K562 (cell line): ENCODE results near the gene CRHR1. TPM values are rescaled to one million over a fixed set of nuclear protein-coding genes. Genes with fewer than 3 reads are reported as not detected.

ENCODE experiments used
- ATAC-seq: fragments of 200-7000 bp; cut with Tn5 transposase; 3 replicates; pipeline ENCODE4 v1.9.1; 2020; ENCODE audit warnings: moderate library complexity
- BruUV-seq: library from RNA; stranded (reverse); fragments of 400-500 nt; replicated peaks from 2 replicates; lab custom pipeline; 2021; lab: Mats Ljungman, UMichigan
- CTCF ChIA-PET: fragments of 300-600 bp; formaldehyde crosslinking; extraction: SDS; loops from one replicate; lab custom pipeline; 2021; ENCODE audit warnings: low intra/inter-chr PET ratio; lab: Yijun Ruan, JAX
- POLR2A ChIA-PET: fragments of 300-600, 350-650 bp; sonication (Branson Sonifier 250); formaldehyde crosslinking; extraction: SDS; loops from one replicate; lab custom pipeline; 2021; ENCODE audit warnings: antibody characterized with exemption, inconsistent platforms; lab: Yijun Ruan, JAX
- DNase-seq, 4 experiments: peaks; one replicate each; pipeline versions ENCODE4 v3.0.0 to v3.0.0-alpha.2; 2011 to 2018; ENCODE audit warnings: low spot score in 3 of 4, mixed read lengths in 3 of 4; ENCODE audit errors: extremely low read depth in 1 of 4
- FAIRE-seq: peaks from 2 replicates; lab custom pipeline; 2011; peaks lifted over from hg19 to GRCh38; lab: Jason Lieb, UNC
- H2AFZ ChIP-seq: 2 replicates; pipeline ENCODE4 v1.6.0; 2011; ENCODE audit warnings: low read depth, low read length, control low read depth, inconsistent platforms
- H3K27ac ChIP-seq: fragments of 200-600 bp; 3 replicates; pipeline ENCODE4 v1.8.0; 2011; ENCODE audit warnings: low read depth, mild to moderate bottlenecking, control low read depth, inconsistent platforms, low read length, moderate library complexity, mixed read lengths; ENCODE audit errors: extremely low read depth
- H3K27me3 ChIP-seq, 2 experiments: fragments of 300-600 bp in 1 of 2; 2 replicates in 1 of 2; 3 replicates in 1 of 2; pipeline versions ENCODE4 v1.6.0 to v1.8.0; 2011; ENCODE audit warnings: inconsistent platforms in 2 of 2, low read length in 2 of 2, mild to moderate bottlenecking in 1 of 2, mixed read lengths in 1 of 2, moderate library complexity in 1 of 2; ENCODE audit not compliant: control insufficient read depth in 2 of 2, insufficient read depth in 2 of 2
- H3K36me3 ChIP-seq: fragments of 300-600 bp; 3 replicates; pipeline ENCODE4 v1.8.0; 2011; ENCODE audit warnings: mild to moderate bottlenecking, low read length, inconsistent platforms; ENCODE audit not compliant: control insufficient read depth, insufficient read depth
- H3K4me1 ChIP-seq, 2 experiments: fragments of 200-600 bp in 1 of 2; replicated peaks in 1 of 2; 2 replicates in 1 of 2; 3 replicates in 1 of 2; pipeline versions ENCODE4 v1.5.1 to v1.8.0; 2011; ENCODE audit warnings: inconsistent platforms in 2 of 2, low read length in 2 of 2, mild to moderate bottlenecking in 1 of 2, mixed read lengths in 1 of 2, moderate library complexity in 1 of 2; ENCODE audit not compliant: control insufficient read depth in 2 of 2, insufficient read depth in 2 of 2
- H3K4me2 ChIP-seq: 2 replicates; pipeline ENCODE4 v1.6.1; 2011; ENCODE audit warnings: low read length, control low read depth, inconsistent platforms, mixed read lengths; ENCODE audit not compliant: insufficient read depth
- H3K4me3 ChIP-seq: fragments of 200-600 bp; sonication (generic), shearing (Covaris generic); 2 replicates; pipeline ENCODE4 v1.5.1; 2016; ENCODE audit warnings: control low read depth, inconsistent platforms
- H3K79me2 ChIP-seq: fragments of 200-600 bp; 3 replicates; pipeline ENCODE4 v1.8.0; 2011; ENCODE audit warnings: low read length, inconsistent platforms; ENCODE audit not compliant: control insufficient read depth, insufficient read depth
- H3K9ac ChIP-seq, 2 experiments: 2 replicates each; pipeline versions ENCODE4 v1.6.0 to v1.6.1; 2011; ENCODE audit warnings: low read depth in 2 of 2, low read length in 2 of 2, control low read depth in 1 of 2, inconsistent platforms in 1 of 2, mild to moderate bottlenecking in 1 of 2, mixed read lengths in 1 of 2; ENCODE audit not compliant: insufficient read depth in 1 of 2
- H3K9me1 ChIP-seq: one replicate; pipeline ENCODE4 v1.6.0; 2011; ENCODE audit warnings: inconsistent platforms, mild to moderate bottlenecking, low read length, moderate library complexity; ENCODE audit not compliant: control insufficient read depth, insufficient read depth
- H3K9me3 ChIP-seq: replicated peaks from 2 replicates; pipeline ENCODE4 v1.5.1; 2011; ENCODE audit warnings: low read depth, low read length, inconsistent platforms; ENCODE audit not compliant: control insufficient read depth, insufficient read depth
- H4K20me1 ChIP-seq: replicated peaks from 2 replicates; pipeline ENCODE4 v1.6.1; 2011; ENCODE audit warnings: low read length, inconsistent platforms, mixed read lengths; ENCODE audit not compliant: control insufficient read depth, insufficient read depth
- SAP30 ChIP-seq: fragments of 200-600 bp; sonication (generic); IDR thresholded peaks from 2 replicates; pipeline ENCODE4 v1.6.1; 2012; ENCODE audit warnings: borderline replicate concordance, low read depth, mild to moderate bottlenecking, moderate library complexity, low read length, control low read depth, inconsistent platforms; ENCODE audit not compliant: insufficient read depth, poor library complexity, severe bottlenecking
- SRF ChIP-seq, 2 experiments: fragments of 250-450, 450-650 bp in 1 of 2; sonication (Bioruptor Pico) in 1 of 2; sonication (generic) in 1 of 2; formaldehyde crosslinking; IDR thresholded peaks; 2 replicates each; pipeline versions ENCODE4 v1.5.0 to v1.5.1; 2020 to 2022; ENCODE audit warnings: mild to moderate bottlenecking in 1 of 2, missing genetic modification reagents in 1 of 2
- ZKSCAN8 ChIP-seq: fragments of 200-800 bp; sonication (Bioruptor generic); IDR thresholded peaks from 2 replicates; pipeline ENCODE4 v1.6.1; 2016; ENCODE audit warnings: missing genetic modification characterization, missing compliant biosample characterization
- WGBS: fragments of 100-300 bp; shearing (Covaris generic); methylation state at CpG from one replicate; pipeline ENCODE4 v1.1.6; 2016; ENCODE audit warnings: low coverage, mixed read lengths; ENCODE audit not compliant: insufficient coverage; ENCODE audit errors: missing lambda C conversion rate; 5-methylcytosine and 5-hydroxymethylcytosine counted together
- in situ Hi-C: fragments of 300-500 bp; cut with MboI; formaldehyde crosslinking; loops from 4 replicates; pipeline ENCODE4 v1.15.0; 2018; ENCODE audit warnings: inconsistent platforms, mixed read lengths
- intact Hi-C: fragments of 100-400 bp; cut with micrococcal nuclease; formaldehyde crosslinking; loops from 2 replicates; pipeline ENCODE4 v1.14.2; 2022
- polyA plus RNA-seq, 8 experiments: library from polyadenylated mRNA; depleted of rRNA in 4 of 8; stranded (reverse) in 5 of 8; unstranded in 3 of 8; fragments of >200 nt; fragmentation: Nextera tagmentation in 2 of 8; fragmentation: Illumina TruSeq in 1 of 8; extraction: Ambion mirVana in 2 of 8; extraction: Trizol in 1 of 8; gene quantifications; 2 replicates each; pipeline versions ENCODE4 v1.2.1 to v1.2.3, GENCODE V29; 2011 to 2014; ENCODE audit warnings: inconsistent platforms in 1 of 8, missing spikeins in 1 of 8
- total RNA-seq, 7 experiments: library from RNA; depleted of rRNA in 6 of 7; stranded (reverse); fragments of >200 nt in 6 of 7; fragmentation: Illumina TruSeq in 2 of 7; extraction: Trizol in 2 of 7; gene quantifications; 2 replicates each; pipeline versions ENCODE4 v1.2.1 to v1.2.3, GENCODE V29; 2011 to 2021; ENCODE audit warnings: low replicate concordance in 1 of 7

Gene CRHR1
- total and polyA plus RNA-seq, 9 of the 15 experiments (the other 6 are each of a cell fraction or from before 2014, with no cell fraction given), result 0.05 TPM; not detected in 8

- Histone ChIP-seq H2AFZ (no peak overlapping the region), H3K4me2 (no peak overlapping the region), H3K9ac (no peak overlapping the region), H4K20me1 (peaks cover 5% of the 10 kb centered on the region; the same call in 1 of the 2 replicates), H3K27me3 (peaks cover 14 to 75% of the 10 kb centered on the region in 2 experiments; a peak in 4 of 5 replicates), H3K36me3 (no peaks in the 10 kb centered on the region), H3K9me3 (no peaks in the 10 kb centered on the region), H3K79me2 (no peaks in the 10 kb centered on the region), H3K4me3 (no peak overlapping the region), H3K4me1 (no peaks in the 10 kb centered on the region; a peak in 2 of 5 replicates), H3K9me1 (no peaks in the 10 kb centered on the region), H3K27ac (no peak overlapping the region)
- ATAC-seq (no peak), FAIRE-seq (no peak), DNase-seq (no peak)
- no TSS peak for BruUV-seq
- TF ChIP-seq ZKSCAN8 (CRISPR knock-in tag) (0 out of 2 replicates have a peak, but pooled peaks have one; percentile 65), SAP30 (no peak), SRF (CRISPR knock-in tag; IDR thresholded peaks at IDR 0.05) (no peak)
- ChIA-PET POLR2A (interaction anchor here (0.6 to 1.4 kb wide), 5 partner anchors 13 to 1366 kb away, joined by 3 to 5 read pairs (median 3); no protein-coding TSS in a partner anchor), CTCF (no interaction called here)
- in situ Hi-C loops (loop anchor here (25.0 kb wide), 1 partner anchor 415 kb away; no protein-coding TSS in a partner anchor), intact Hi-C loops (no loop called here)
- 2% methylated on average over 16 of the region's 16 CpGs for WGBS
Measured at GRCh38 chr17:45826919-45827588, 42.9 kb downstream of the CRHR1 start.
